ENCODE measurements around the gene PGAP2. TPM values are rescaled to one million over a fixed set of nuclear protein-coding genes. Genes with fewer than 3 reads are reported as not detected.

PGAP2 gene
- total RNA-seq, 1 experiment from 2014 or later = 39.5 TPM

GRCh38 chr11:3820971-3821370 lies 12.6 kb downstream of the PGAP2 start:
- no peaks in the 10 kb centered on the region for H3K27me3 ChIP-seq (ENCODE audit: insufficient read depth, low read depth)
- ChIA-PET CTCF (no interaction called here), POLR2A (ENCODE audit: unreplicated experiment) (no interaction called here)
- H3K4me1 ChIP-seq (replicated peaks; ENCODE audit: insufficient read depth) = peaks cover 15% of the 10 kb centered on the region
- H3F3A ChIP-seq (ENCODE audit: insufficient read depth, low read depth) = no peaks in the 10 kb centered on the region; the same call in 1 of the 2 replicates
- no peak overlapping the region for H2AFZ ChIP-seq
- H3K79me2 ChIP-seq (ENCODE audit: low read depth) = no peaks in the 10 kb centered on the region
- BruUV-seq (replicated peaks) = no TSS peak
- H3K9me2 ChIP-seq (ENCODE audit: insufficient read depth) = no peaks in the 10 kb centered on the region
- intact Hi-C loops (cut with micrococcal nuclease; ENCODE audit: unreplicated experiment) = no loop called here
- DNase-seq = no peak
- no peak overlapping the region for H3K4me2 ChIP-seq
- no peak overlapping the region for H3K4me3 ChIP-seq
- TF ChIP-seq EZH2 (IDR thresholded peaks at IDR 0.05; ENCODE audit: low read depth) (no peak), CTCF (conservative IDR thresholded peaks at IDR 0.05) (no peak)
- no peaks in the 10 kb centered on the region for H3K9me3 ChIP-seq (ENCODE audit: insufficient read depth, low read depth)
- no peaks in the 10 kb centered on the region for H4K20me1 ChIP-seq (ENCODE audit: insufficient read depth)
- no peaks in the 10 kb centered on the region for H3K36me3 ChIP-seq (ENCODE audit: low read depth)
- no peak overlapping the region for H3K27ac ChIP-seq

- no peaks in the 10 kb centered on the region for H3K36me3 ChIP-seq (ENCODE audit: low read depth)
- no peak overlapping the region for H2AFZ ChIP-seq
- H3K27ac ChIP-seq = no peak overlapping the region
- H3K4me3 ChIP-seq = no peak overlapping the region
- no peaks in the 10 kb centered on the region for H3K9me3 ChIP-seq (ENCODE audit: insufficient read depth, low read depth)
- DNase-seq = no peak
- BruUV-seq (replicated peaks) = no TSS peak
- no peak for TF ChIP-seq CTCF (conservative IDR thresholded peaks at IDR 0.05)
- no peak for TF ChIP-seq EZH2 (IDR thresholded peaks at IDR 0.05; ENCODE audit: low read depth)
- H3K9me2 ChIP-seq (ENCODE audit: insufficient read depth) = no peaks in the 10 kb centered on the region
- H3F3A ChIP-seq (ENCODE audit: insufficient read depth, low read depth) = no peaks in the 10 kb centered on the region; the same call in 1 of the 2 replicates
- POLR2A ChIA-PET (ENCODE audit: unreplicated experiment) = no interaction called here
- no peaks in the 10 kb centered on the region for H3K27me3 ChIP-seq (ENCODE audit: insufficient read depth, low read depth)
- no peaks in the 10 kb centered on the region for H3K79me2 ChIP-seq (ENCODE audit: low read depth)
- CTCF ChIA-PET = no interaction called here
- H3K4me1 ChIP-seq (replicated peaks; ENCODE audit: insufficient read depth) = peaks cover 1% of the 10 kb centered on the region; the same call in 1 of the 2 replicates
- H3K4me2 ChIP-seq = no peak overlapping the region
- intact Hi-C loops (cut with micrococcal nuclease; ENCODE audit: unreplicated experiment) = no loop called here
- H4K20me1 ChIP-seq (ENCODE audit: insufficient read depth) = no peaks in the 10 kb centered on the region
These were observed 14.0 kb downstream of the PGAP2 start for GRCh38 chr11:3822312-3822711.

GRCh38 chr11:3823303-3823702 lies 14.9 kb downstream of the PGAP2 start:
- ChIA-PET CTCF (no interaction called here), POLR2A (ENCODE audit: unreplicated experiment) (no interaction called here)
- no peaks in the 10 kb centered on the region for H3K27me3 ChIP-seq (ENCODE audit: insufficient read depth, low read depth)

More at GRCh38 chr11:3823303-3823702, 14.9 kb downstream of the PGAP2 start:
- Histone ChIP-seq H3K9me2 (ENCODE audit: insufficient read depth) (no peaks in the 10 kb centered on the region), H2AFZ (no peak overlapping the region), H3K4me3 (no peak overlapping the region), H3K4me1 (replicated peaks; ENCODE audit: insufficient read depth) (no peaks in the 10 kb centered on the region), H3K27ac (no peak overlapping the region), H4K20me1 (ENCODE audit: insufficient read depth) (no peaks in the 10 kb centered on the region), H3K36me3 (ENCODE audit: low read depth) (no peaks in the 10 kb centered on the region), H3K79me2 (ENCODE audit: low read depth) (no peaks in the 10 kb centered on the region), H3K9me3 (ENCODE audit: insufficient read depth, low read depth) (no peaks in the 10 kb centered on the region), H3K4me2 (no peak overlapping the region), H3F3A (ENCODE audit: insufficient read depth, low read depth) (no peaks in the 10 kb centered on the region; the same call in 1 of the 2 replicates)
- TF ChIP-seq EZH2 (IDR thresholded peaks at IDR 0.05; ENCODE audit: low read depth) (no peak), CTCF (conservative IDR thresholded peaks at IDR 0.05) (no peak)
- BruUV-seq (replicated peaks) = no TSS peak
- DNase-seq = no peak
- intact Hi-C loops (cut with micrococcal nuclease; ENCODE audit: unreplicated experiment) = no loop called here

Data from PC-9 (cell line).